ENCODE results near the gene FMN1.

FMN1 gene

DNA sequence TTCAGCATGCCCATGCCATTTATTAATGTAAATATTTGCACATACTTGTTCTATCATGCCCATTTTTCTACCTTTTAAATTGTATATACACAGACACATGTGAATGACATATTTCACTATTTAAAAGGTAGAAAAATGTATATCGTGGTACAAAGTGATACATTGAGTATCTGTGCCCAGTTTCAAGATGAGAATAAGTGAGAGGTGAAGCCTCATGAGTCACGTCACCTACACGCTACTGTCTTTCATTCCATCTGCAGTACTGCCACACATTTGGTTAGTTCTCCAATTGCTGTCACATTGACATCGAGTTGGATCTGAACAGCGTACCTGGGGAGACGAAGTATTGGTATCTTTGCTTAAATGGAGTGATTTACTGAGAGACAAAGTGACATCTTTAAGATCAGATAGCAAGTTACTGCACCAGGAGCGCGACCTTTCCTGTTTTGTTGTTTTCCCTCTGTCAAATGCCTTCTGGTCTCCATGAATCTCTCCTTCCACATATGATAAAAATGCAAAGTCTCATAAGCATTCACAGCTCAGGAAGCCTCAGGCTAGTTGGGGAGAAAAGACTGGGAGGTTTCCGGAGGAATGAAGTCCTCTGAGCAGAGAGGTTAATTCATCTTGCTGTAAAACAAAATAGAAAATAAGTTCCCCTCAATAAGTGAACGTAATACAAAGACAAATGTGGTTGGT is 464.7 kb downstream of the FMN1 start:
- H3K4me3 ChIP-seq (ENCODE audit: low read length) = no peak overlapping the region
- DNase-seq (ENCODE audit: low read depth) = no peak
- TF ChIP-seq, protein P1, sequence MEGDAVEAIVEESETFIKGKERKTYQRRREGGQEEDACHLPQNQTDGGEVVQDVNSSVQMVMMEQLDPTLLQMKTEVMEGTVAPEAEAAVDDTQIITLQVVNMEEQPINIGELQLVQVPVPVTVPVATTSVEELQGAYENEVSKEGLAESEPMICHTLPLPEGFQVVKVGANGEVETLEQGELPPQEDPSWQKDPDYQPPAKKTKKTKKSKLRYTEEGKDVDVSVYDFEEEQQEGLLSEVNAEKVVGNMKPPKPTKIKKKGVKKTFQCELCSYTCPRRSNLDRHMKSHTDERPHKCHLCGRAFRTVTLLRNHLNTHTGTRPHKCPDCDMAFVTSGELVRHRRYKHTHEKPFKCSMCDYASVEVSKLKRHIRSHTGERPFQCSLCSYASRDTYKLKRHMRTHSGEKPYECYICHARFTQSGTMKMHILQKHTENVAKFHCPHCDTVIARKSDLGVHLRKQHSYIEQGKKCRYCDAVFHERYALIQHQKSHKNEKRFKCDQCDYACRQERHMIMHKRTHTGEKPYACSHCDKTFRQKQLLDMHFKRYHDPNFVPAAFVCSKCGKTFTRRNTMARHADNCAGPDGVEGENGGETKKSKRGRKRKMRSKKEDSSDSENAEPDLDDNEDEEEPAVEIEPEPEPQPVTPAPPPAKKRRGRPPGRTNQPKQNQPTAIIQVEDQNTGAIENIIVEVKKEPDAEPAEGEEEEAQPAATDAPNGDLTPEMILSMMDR (IDR thresholded peaks at IDR 0.05; ENCODE audit: insufficient read depth, low read depth, low read length, missing control alignments) = no peak

DNA sequence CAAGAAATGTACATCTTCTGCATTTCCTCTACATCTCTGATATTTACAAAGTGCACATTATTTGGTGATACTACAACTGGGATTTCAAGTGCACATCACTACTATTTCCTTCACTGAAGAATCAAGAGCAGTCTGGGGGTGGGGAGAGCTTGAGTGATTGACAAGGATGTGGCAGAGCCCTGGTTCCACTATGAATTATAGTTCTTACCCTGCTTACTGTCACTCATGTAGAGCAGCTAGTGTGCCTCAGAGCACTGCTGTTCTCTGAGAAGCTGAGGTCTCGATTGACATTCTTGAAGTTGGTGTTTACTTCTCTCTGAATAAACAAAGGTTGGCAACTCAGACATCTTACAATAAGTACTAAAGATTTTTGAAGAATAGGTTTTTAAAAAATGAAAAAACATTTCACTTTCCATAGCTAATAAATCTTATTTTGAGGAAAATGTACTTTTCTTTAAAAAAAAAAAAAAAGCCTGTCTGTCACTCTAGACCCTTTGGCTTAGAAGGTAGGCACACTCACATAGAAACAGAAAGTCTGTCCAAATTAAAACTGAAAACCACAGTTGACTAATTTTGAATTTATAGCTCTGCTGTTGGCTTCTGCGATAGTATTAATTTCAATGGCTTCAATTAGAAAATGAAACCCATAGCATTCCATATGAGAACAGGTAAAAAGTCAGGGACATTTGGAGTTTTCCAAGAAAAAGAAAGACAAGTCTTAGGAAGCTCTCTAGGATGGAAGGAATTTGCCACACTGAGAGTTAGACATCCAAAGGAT is 471.2 kb downstream of the FMN1 start:
- H3K4me3 ChIP-seq (ENCODE audit: low read length) = no peak overlapping the region
- TF ChIP-seq, protein P1 (IDR thresholded peaks at IDR 0.05; ENCODE audit: insufficient read depth, low read depth, low read length, missing control alignments) = no peak
- DNase-seq (ENCODE audit: low read depth) = no peak

DNA sequence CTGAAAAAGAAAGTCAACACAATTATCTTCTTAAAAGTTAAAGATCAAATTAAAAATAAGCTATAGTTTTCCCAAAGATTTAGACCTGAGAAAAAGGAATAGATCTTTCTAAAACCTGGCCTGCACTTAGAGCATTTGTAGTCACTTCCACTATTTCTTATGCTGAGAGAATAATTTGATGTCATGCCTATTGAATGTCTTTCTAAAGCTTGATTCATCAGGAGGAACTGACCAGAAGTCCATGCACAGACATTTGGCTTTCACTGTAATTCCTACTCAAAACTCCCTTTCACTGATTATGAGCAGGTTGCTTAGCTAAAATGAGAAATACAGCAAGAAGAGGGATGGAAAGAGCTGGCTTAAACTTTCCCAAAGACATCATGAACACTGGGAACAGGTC is 472.4 kb downstream of the FMN1 start:
- DNase-seq (ENCODE audit: low read depth) = no peak
- no peak overlapping the region for H3K4me3 ChIP-seq (ENCODE audit: low read length)
- TF ChIP-seq, protein P1 (IDR thresholded peaks at IDR 0.05; ENCODE audit: insufficient read depth, low read depth, low read length, missing control alignments) = no peak

DNA sequence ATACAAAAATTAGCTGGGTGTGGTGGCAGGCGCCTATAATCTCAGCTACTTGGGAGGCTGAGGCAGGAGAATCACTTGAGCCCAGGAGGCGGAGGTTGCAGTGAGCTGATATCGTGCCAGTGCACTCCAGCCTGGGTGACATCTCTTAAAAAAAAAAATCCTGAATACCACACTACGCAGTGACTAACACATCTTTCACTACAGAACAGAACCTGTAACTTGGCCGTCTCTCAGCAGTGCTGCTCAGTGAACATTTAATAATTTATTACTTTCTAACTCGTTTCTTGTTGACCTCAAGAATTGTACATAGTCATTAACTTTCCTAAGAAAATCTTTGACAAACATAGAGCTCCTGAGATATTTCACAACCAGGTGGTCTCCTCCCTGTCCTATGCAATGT is 472.9 kb downstream of the FMN1 start:
- no peak overlapping the region for H3K4me3 ChIP-seq (ENCODE audit: low read length)
- TF ChIP-seq, protein P1 (IDR thresholded peaks at IDR 0.05; ENCODE audit: insufficient read depth, low read depth, low read length, missing control alignments) = no peak
- DNase-seq (ENCODE audit: low read depth) = no peak

DNA sequence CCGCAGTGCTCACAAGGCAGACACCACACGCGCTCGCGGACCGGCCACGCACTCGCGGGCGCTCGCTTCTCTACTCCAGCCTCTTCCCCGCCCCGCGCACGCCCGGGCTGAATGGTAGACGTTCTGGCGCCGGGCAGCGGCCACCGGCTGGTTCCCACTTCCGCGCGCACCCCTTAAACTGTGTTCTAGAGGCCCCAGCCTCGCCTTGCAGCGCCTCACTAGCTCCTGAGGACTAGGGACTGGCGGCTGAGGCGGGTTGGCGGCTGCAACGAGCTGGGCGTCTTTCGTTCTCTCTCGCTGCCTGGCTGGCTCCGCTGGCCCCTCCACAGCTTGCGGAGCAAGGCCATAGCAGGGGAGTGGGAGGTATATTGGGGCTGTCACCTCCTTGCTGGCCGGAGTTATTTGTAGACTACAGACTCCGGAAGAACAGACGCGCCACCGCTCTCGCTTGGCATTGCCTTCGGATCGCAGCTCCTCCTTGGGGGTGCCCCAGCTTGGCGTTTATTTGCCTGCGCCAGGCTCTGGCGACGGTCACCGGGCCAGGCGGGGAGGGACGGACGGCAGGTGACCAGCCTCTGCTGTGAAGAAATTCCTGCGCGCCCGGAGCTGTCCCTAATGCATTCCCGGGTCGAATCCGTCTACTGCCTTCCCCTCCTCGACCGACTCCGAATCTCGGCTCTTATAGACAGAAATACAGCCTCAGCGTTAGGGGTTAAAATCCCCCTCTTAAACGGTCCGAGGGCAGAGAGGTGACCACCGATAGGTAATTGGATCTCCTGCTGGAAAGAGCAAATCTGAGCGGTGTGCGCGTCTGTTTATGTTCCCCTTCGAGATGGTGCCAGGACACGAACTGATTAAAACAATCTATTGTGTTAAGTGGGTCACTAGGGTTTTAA is 475.4 kb downstream of the FMN1 start:
- peak; percentile 24 for DNase-seq (ENCODE audit: low read depth)
- TF ChIP-seq, protein P1 (IDR thresholded peaks at IDR 0.05; ENCODE audit: insufficient read depth, low read depth, low read length, missing control alignments) = no peak
- peak overlapping the region; percentile 19 for H3K4me3 ChIP-seq (ENCODE audit: low read length)

DNA sequence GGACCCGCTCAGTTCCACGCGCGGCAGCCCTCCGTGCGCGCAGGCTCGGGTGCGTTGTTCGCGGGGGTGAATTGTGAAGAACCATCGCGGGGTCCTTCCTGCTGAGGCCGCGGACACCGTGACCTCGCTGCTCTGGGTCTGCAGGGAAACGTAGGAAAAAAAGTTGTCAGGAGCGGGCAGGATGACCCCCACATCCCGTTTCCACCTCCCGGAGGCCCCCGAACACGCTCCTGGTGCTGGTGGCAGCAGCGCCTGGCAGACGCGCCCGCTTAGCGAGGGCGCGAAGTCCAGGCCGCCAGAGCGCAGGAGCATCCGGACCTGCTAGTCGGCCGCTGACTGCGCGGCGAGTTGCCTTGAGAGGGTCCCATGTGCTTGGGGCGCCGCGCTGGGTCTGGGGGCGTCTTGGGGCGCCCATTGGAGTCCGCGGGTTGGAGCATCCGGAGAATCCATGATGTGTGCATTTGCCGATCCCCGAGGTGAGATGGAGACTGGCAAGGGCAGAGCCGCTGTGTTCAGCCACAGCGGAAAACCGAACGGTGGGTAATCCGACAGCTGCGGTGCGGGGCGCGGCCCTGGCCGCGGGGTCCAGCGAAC is 476.2 kb downstream of the FMN1 start:
- peak; percentile 37 for DNase-seq (ENCODE audit: low read depth)
- H3K4me3 ChIP-seq (ENCODE audit: low read length) = no peak overlapping the region
- TF ChIP-seq, protein P1 (IDR thresholded peaks at IDR 0.05; ENCODE audit: insufficient read depth, low read depth, low read length, missing control alignments) = no peak

All from epithelial cell of esophagus (primary cell).